Astrocyte (in vitro differentiated cells and primary cell): ENCODE data around the gene ARHGAP24.

ENCODE experiments used
- EZH2 ChIP-seq: IDR thresholded peaks from 2 replicates; pipeline ENCODE4 v1.6.1; 2012; ENCODE audit warnings: mild to moderate bottlenecking, low read length, inconsistent platforms; ENCODE audit not compliant: insufficient read depth
- TF ChIP-seq, protein P1 (sequence below): IDR thresholded peaks from 2 replicates; pipeline ENCODE4 v1.5.1; 2011; ENCODE audit warnings: low read depth, mild to moderate bottlenecking, inconsistent platforms, low read length, moderate library complexity; ENCODE audit not compliant: insufficient read depth

DNA sequence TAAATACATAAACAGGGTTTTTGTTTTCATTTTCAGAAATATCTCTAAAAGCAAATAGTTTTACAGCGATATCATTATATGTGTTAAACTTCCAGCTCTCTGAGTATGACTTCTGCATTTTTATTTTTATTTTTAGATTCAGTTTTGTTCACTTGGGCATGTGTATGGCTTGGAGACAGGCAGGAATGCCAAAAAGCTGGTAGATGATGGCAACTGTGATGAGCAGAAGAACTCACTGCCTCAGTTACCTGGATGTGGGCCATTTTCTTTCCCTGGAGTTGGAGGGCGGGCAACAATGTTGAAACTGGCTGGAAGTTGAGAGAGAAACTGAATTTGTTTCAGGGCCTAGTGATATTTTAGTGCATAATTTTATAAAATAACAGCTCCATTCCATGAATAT is 266.4 kb downstream of the ARHGAP24 start:
- TF ChIP-seq, protein P1, sequence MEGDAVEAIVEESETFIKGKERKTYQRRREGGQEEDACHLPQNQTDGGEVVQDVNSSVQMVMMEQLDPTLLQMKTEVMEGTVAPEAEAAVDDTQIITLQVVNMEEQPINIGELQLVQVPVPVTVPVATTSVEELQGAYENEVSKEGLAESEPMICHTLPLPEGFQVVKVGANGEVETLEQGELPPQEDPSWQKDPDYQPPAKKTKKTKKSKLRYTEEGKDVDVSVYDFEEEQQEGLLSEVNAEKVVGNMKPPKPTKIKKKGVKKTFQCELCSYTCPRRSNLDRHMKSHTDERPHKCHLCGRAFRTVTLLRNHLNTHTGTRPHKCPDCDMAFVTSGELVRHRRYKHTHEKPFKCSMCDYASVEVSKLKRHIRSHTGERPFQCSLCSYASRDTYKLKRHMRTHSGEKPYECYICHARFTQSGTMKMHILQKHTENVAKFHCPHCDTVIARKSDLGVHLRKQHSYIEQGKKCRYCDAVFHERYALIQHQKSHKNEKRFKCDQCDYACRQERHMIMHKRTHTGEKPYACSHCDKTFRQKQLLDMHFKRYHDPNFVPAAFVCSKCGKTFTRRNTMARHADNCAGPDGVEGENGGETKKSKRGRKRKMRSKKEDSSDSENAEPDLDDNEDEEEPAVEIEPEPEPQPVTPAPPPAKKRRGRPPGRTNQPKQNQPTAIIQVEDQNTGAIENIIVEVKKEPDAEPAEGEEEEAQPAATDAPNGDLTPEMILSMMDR = no peak
- no peak for TF ChIP-seq EZH2
